ENCODE results near the gene AUH. TPM values are rescaled to one million over a fixed set of nuclear protein-coding genes. Genes with fewer than 3 reads are reported as not detected.

The AUH gene
- total and polyA plus RNA-seq, 7 donors = 13.1 to 40.9 (median 28.2) TPM

DNA sequence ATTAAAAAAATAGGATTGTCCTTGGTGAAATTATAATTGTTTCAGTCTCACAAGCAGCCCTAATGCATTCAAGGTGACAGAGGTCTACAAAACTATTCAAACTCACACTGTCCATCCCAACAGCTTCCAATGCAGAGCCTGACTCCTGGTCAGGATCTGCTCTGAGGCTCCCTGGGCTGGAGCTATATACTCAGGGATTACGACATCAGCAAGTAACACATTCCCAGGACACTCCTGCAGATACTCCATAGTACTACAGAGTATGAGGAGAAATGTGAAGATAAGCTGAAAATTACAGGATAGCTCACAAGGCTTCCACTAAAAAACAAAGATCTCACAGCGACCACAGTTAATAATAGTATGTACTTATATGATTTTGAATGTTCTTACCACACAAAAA is 130.1 kb downstream of the AUH start:
- no peak for TF ChIP-seq POLR2AphosphoS5 (IDR thresholded peaks at IDR 0.05)
- intact Hi-C loops (cut with DNase I) = no loop called here
- Histone ChIP-seq H3K27ac (no peak overlapping the region), H3K9me3 (no peaks in the 10 kb centered on the region), H3K36me3 (no peaks in the 10 kb centered on the region), H3K27me3 (no peaks in the 10 kb centered on the region), H3K4me3 (no peak overlapping the region), H3K4me1 (no peaks in the 10 kb centered on the region)
- DNase-seq = no peak
- WGBS, 2 donors = 97% methylated on average over 2 of the region's 2 CpGs

DNA sequence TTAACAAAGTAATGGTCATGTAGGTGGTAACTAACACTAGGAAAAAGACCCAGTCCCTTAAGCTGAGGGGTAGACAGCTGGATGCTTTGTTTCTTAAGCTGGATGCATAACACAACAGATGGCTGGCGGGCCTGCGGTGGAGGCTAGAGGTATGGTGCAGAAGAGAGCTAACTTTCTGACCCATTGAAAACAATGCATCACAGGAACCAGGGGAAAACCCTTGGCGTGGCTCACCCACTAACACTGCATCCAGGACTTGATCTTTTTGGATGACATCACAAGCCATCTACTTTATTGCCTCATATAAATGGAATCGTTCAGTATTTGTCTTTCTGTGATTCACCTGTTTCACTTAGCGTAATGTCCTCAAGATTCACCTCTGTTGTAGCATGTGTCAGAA is 138.7 kb downstream of the AUH start:
- WGBS, 2 donors = 64 to 85% methylated on average over 5 of the region's 5 CpGs

DNA sequence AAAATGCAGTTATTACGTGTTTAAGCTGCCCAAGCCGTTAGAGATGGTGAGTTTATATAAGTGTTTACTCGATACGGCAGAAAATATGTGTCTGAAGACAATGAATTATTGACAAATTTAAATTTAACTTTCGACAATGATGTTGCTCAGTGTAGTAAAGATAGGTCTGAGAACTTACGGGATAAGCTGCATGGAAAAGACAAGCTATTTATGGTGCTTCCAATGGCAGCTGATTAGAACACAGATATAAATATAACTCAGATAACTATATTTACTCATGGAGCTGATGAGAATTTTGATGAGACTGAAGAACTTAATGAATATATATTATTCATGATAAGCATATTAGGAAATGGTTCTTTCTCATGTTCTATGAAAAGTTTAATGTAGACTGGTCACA is 139.3 kb downstream of the AUH start:
- Histone ChIP-seq H3K27me3 (no peaks in the 10 kb centered on the region), H3K9me3 (no peaks in the 10 kb centered on the region), H3K4me3 (no peak overlapping the region), H3K27ac (no peak overlapping the region), H3K4me1 (peaks cover 0 to 19% (median 7%) of the 10 kb centered on the region in 4 donors), H3K36me3 (peaks cover 0 to 17% (median 0%) of the 10 kb centered on the region in 4 donors)
- intact Hi-C loops (cut with DNase I) = no loop called here
- DNase-seq = no peak
- no peak for TF ChIP-seq POLR2A (IDR thresholded peaks at IDR 0.05)
- 95 to 96% methylated on average over 6 of the region's 6 CpGs for WGBS, 2 donors

More for the DNA sequence above, 138.7 kb downstream of the AUH start:
- no peaks in the 10 kb centered on the region for H3K9me3 ChIP-seq
- no peak overlapping the region for H3K27ac ChIP-seq
- intact Hi-C loops (cut with DNase I) = no loop called here
- H3K36me3 ChIP-seq = peaks cover 0 to 17% (median 0%) of the 10 kb centered on the region in 4 donors
- no peaks in the 10 kb centered on the region for H3K27me3 ChIP-seq
- peaks cover 0 to 19% (median 7%) of the 10 kb centered on the region in 4 donors for H3K4me1 ChIP-seq
- no peak overlapping the region for H3K4me3 ChIP-seq
- TF ChIP-seq POLR2AphosphoS5 (IDR thresholded peaks at IDR 0.05) = no peak
- TF ChIP-seq POLR2A (IDR thresholded peaks at IDR 0.05) = no peak
- TF ChIP-seq, protein P1, sequence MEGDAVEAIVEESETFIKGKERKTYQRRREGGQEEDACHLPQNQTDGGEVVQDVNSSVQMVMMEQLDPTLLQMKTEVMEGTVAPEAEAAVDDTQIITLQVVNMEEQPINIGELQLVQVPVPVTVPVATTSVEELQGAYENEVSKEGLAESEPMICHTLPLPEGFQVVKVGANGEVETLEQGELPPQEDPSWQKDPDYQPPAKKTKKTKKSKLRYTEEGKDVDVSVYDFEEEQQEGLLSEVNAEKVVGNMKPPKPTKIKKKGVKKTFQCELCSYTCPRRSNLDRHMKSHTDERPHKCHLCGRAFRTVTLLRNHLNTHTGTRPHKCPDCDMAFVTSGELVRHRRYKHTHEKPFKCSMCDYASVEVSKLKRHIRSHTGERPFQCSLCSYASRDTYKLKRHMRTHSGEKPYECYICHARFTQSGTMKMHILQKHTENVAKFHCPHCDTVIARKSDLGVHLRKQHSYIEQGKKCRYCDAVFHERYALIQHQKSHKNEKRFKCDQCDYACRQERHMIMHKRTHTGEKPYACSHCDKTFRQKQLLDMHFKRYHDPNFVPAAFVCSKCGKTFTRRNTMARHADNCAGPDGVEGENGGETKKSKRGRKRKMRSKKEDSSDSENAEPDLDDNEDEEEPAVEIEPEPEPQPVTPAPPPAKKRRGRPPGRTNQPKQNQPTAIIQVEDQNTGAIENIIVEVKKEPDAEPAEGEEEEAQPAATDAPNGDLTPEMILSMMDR (IDR thresholded peaks at IDR 0.05) = no peak
- TF ChIP-seq EP300 (IDR thresholded peaks at IDR 0.05) = no peak
- DNase-seq = no peak

DNA sequence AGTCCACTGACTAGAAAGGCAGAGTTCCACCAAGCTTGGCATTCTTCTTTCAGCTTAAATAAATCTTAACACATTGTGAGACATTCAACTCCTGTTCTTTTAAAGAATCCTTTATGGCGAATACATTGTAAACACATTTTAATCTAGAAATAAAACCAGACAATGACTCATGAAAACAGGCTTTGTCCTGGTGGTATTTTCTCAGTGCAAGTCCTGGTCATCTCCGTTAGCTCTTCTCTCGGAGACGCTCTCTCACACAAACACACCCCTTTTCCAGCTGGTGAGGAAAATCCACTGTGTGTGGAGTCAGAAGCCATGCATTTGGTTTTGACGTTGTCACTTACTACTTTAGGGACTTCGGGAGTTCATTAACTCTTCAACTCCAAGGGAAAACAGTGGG is 140.4 kb downstream of the AUH start:
- TF ChIP-seq POLR2AphosphoS5 (IDR thresholded peaks at IDR 0.05) = no peak
- no peak for TF ChIP-seq EP300 (IDR thresholded peaks at IDR 0.05)
- TF ChIP-seq, protein P1 (IDR thresholded peaks at IDR 0.05) = no peak
- no peak for TF ChIP-seq POLR2A (IDR thresholded peaks at IDR 0.05)
- no peak for DNase-seq
- Histone ChIP-seq H3K36me3 (peaks cover 0 to 17% (median 0%) of the 10 kb centered on the region in 4 donors), H3K9me3 (no peaks in the 10 kb centered on the region), H3K27me3 (no peaks in the 10 kb centered on the region), H3K27ac (peak overlapping the region in 3 of 4 donors; percentile 41 to 49 (median 44)), H3K4me3 (no peak overlapping the region), H3K4me1 (peaks cover 0 to 19% (median 7%) of the 10 kb centered on the region in 4 donors)
- WGBS, 2 donors = 83 to 87% methylated on average over 6 of the region's 6 CpGs
- intact Hi-C loops (cut with DNase I) = no loop called here

DNA sequence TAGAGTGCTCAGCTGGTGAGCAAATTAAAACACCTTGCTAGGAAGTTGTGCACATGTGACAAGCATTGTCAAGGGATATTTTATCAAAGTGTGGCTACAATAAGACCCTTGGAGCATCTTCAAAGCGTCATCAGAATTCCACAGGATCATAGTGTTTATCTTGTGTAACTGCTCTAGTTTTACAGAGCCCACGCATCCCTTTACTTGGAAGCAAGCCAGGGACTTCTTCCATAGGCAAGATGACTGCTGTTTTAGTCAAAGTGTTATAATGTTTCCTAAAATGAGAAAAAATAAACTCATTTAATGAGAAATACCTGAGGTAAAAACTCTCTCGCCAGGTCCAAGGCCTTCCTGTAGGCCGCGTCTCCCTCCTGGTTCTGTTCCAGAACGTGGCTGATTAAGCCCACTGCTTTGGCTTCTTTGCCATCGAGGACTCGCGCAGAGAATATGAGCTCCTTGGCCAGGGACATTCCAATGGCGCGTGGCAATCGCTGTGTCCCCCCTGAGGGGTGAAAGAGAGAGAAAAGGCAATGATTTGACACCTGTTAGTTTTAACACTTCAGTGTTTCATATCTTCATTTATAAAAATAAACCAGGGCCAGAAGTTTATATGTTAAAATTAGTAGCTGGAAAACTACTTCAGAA is 141.1 kb downstream of the AUH start:
- TF ChIP-seq POLR2A (IDR thresholded peaks at IDR 0.05) (no peak), EP300 (IDR thresholded peaks at IDR 0.05) (no peak), POLR2AphosphoS5 (IDR thresholded peaks at IDR 0.05) (no peak)
- TF ChIP-seq, protein P1 (IDR thresholded peaks at IDR 0.05) = no peak
- no peak overlapping the region for H3K4me3 ChIP-seq
- DNase-seq = no peak
- peaks cover 0 to 17% (median 0%) of the 10 kb centered on the region in 4 donors for H3K36me3 ChIP-seq
- WGBS, 2 donors = 94 to 95% methylated on average over 12 of the region's 12 CpGs
- peaks cover 0 to 19% (median 7%) of the 10 kb centered on the region in 4 donors for H3K4me1 ChIP-seq
- peak overlapping the region in 3 of 4 donors; percentile 41 to 49 (median 44) for H3K27ac ChIP-seq
- H3K9me3 ChIP-seq = no peaks in the 10 kb centered on the region
- intact Hi-C loops (cut with DNase I) = no loop called here
- no peaks in the 10 kb centered on the region for H3K27me3 ChIP-seq
